MM.1S (cell line): ENCODE results near the gene NHLRC1.

Source experiments
- DNase-seq: peaks from one replicate; pipeline ENCODE4 v3.0.0-alpha.2; 2015
- H2AFZ ChIP-seq: fragments of 300-600 bp; sonication (generic); 2 replicates; pipeline ENCODE4 v1.6.0; 2016; ENCODE audit warnings: antibody characterized with exemption, low read length
- H3F3A ChIP-seq: fragments of 300-600 bp; sonication (generic); 2 replicates; pipeline ENCODE4 v1.6.1; 2016; ENCODE audit warnings: mild to moderate bottlenecking, antibody characterized with exemption, low read length, moderate library complexity, mixed read lengths; ENCODE audit not compliant: insufficient read depth
- H3K27ac ChIP-seq: fragments of 300-600 bp; sonication (generic); 2 replicates; pipeline ENCODE4 v1.5.1; 2016; ENCODE audit warnings: mild to moderate bottlenecking, low read length
- H3K27me3 ChIP-seq: fragments of 300-600 bp; sonication (generic); replicated peaks from 2 replicates; pipeline ENCODE4 v1.6.0; 2016; ENCODE audit warnings: low read length; ENCODE audit not compliant: insufficient read depth
- H3K36me3 ChIP-seq: fragments of 300-600 bp; sonication (generic); replicated peaks from 2 replicates; pipeline ENCODE4 v1.6.1; 2016; ENCODE audit warnings: mild to moderate bottlenecking, low read length, mixed read lengths; ENCODE audit not compliant: insufficient read depth
- H3K4me1 ChIP-seq: fragments of 300-600 bp; sonication (generic); 2 replicates; pipeline ENCODE4 v1.6.1; 2016; ENCODE audit warnings: low read length, mixed read lengths
- H3K4me2 ChIP-seq: fragments of 300-600 bp; sonication (generic); 2 replicates; pipeline ENCODE4 v1.6.0; 2016; ENCODE audit warnings: low read depth, low read length
- H3K4me3 ChIP-seq: fragments of 300-600 bp; sonication (generic); 2 replicates; pipeline ENCODE4 v1.5.1; 2016; ENCODE audit warnings: low read length, mixed read lengths
- H3K79me2 ChIP-seq: fragments of 300-600 bp; sonication (generic); 2 replicates; pipeline ENCODE4 v1.6.1; 2016; ENCODE audit warnings: mixed run types, low read length, mixed read lengths
- H3K9ac ChIP-seq: fragments of 300-600 bp; sonication (generic); 2 replicates; pipeline ENCODE4 v1.6.1; 2016; ENCODE audit warnings: low read length, mixed read lengths
- H3K9me2 ChIP-seq: fragments of 300-600 bp; sonication (generic); replicated peaks from 2 replicates; pipeline ENCODE4 v1.6.1; 2016; ENCODE audit warnings: mild to moderate bottlenecking, low read length, mixed read lengths; ENCODE audit not compliant: insufficient read depth
- H3K9me3 ChIP-seq: fragments of 300-600 bp; sonication (generic); replicated peaks from 2 replicates; pipeline ENCODE4 v1.6.1; 2016; ENCODE audit warnings: mild to moderate bottlenecking, low read length, mixed read lengths; ENCODE audit not compliant: insufficient read depth
- H4K20me1 ChIP-seq: fragments of 300-600 bp; sonication (generic); 2 replicates; pipeline ENCODE4 v1.6.1; 2016; ENCODE audit warnings: mild to moderate bottlenecking, low read length, moderate library complexity, mixed read lengths; ENCODE audit not compliant: insufficient read depth
- EZH2 ChIP-seq: fragments of 300-600 bp; sonication (generic); optimal IDR thresholded peaks from 2 replicates; pipeline ENCODE3; 2017; ENCODE audit warnings: low read depth, mild to moderate bottlenecking, antibody characterized with exemption, low read length, mixed read lengths
- EZH2phosphoT487 ChIP-seq: fragments of 300-600 bp; sonication (generic); IDR thresholded peaks from 2 replicates; pipeline ENCODE4 v1.6.1; 2018; ENCODE audit warnings: antibody characterized with exemption, low read length
- TF ChIP-seq, protein P1 (sequence below): fragments of 300-600 bp; sonication (generic); IDR thresholded peaks from 2 replicates; pipeline ENCODE4 v1.5.1; 2016; ENCODE audit warnings: antibody characterized with exemption, low read length, mixed read lengths

Gene NHLRC1

DNA sequence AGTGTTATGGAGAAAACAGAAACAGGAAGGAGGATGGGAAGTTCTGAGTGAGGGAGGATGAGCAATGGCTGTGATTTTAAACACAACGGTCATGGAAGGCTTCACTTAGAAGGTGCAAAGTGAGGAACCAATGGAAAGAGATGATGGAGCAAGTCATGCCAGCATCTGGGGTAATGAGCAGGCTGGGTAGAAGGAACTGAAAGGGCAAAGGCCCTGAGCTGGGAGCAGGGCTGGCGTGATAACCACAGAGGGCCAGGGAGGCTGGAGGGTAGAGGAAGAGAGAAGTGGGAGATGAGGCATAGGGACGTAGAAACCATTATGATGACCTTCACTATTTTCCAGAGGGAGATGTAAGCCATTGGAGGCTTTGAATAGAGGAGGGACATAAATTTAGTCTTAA lies 43.6 kb downstream of the NHLRC1 start:
- H3K9me3 ChIP-seq = no peaks in the 10 kb centered on the region
- H3K4me2 ChIP-seq = no peak overlapping the region
- H2AFZ ChIP-seq = no peak overlapping the region
- no peaks in the 10 kb centered on the region for H4K20me1 ChIP-seq
- H3K79me2 ChIP-seq = no peaks in the 10 kb centered on the region
- no peaks in the 10 kb centered on the region for H3K4me1 ChIP-seq
- no peaks in the 10 kb centered on the region for H3K9me2 ChIP-seq
- H3K36me3 ChIP-seq = no peaks in the 10 kb centered on the region
- H3F3A ChIP-seq = no peaks in the 10 kb centered on the region
- H3K27me3 ChIP-seq = no peaks in the 10 kb centered on the region
- no peak overlapping the region for H3K27ac ChIP-seq
- DNase-seq = no peak
- TF ChIP-seq EZH2 (no peak), EZH2phosphoT487 (no peak)
- TF ChIP-seq, protein P1, sequence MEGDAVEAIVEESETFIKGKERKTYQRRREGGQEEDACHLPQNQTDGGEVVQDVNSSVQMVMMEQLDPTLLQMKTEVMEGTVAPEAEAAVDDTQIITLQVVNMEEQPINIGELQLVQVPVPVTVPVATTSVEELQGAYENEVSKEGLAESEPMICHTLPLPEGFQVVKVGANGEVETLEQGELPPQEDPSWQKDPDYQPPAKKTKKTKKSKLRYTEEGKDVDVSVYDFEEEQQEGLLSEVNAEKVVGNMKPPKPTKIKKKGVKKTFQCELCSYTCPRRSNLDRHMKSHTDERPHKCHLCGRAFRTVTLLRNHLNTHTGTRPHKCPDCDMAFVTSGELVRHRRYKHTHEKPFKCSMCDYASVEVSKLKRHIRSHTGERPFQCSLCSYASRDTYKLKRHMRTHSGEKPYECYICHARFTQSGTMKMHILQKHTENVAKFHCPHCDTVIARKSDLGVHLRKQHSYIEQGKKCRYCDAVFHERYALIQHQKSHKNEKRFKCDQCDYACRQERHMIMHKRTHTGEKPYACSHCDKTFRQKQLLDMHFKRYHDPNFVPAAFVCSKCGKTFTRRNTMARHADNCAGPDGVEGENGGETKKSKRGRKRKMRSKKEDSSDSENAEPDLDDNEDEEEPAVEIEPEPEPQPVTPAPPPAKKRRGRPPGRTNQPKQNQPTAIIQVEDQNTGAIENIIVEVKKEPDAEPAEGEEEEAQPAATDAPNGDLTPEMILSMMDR = no peak
- H3K4me3 ChIP-seq = no peak overlapping the region
- H3K9ac ChIP-seq = no peak overlapping the region

DNA sequence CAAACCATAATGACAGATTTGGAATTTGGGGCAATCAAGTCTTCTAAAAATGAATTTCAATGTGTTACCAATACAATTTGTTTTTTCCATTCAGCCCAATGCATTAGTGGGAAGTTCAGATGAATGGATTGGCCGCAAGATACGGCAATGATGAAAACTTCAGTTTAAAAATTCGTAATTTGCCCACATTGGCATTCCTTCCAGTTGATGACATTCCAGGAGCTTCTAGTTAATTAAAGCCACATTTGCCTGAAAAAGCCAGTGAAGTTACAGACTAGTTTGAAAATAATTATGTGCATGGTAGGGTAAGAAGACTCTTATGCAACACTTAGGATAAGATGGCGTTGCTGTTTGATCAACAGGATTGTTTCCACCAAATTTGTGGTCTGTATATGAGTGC lies 46.2 kb downstream of the NHLRC1 start:
- H3K4me1 ChIP-seq = no peaks in the 10 kb centered on the region
- no peaks in the 10 kb centered on the region for H3K9me3 ChIP-seq

DNA sequence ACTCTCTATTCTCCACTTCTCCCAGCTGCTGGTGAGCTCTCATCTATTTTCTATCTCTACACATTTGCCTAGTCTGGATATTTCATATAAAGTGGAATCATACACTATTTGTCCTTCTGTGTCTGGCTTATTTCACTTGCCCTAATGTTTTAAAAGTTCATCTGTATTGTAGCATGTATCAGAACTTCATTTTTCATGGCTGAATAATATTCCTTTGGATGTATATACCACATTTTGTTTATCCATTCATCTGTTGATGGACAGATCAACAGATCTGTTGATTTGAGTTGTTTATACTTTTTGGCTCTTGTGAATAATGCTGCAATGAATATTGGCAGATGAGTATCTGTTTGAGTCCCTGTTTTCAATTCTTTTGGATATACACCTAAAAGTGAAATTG lies 49.6 kb downstream of the NHLRC1 start:
- TF ChIP-seq EZH2phosphoT487 (no peak), EZH2 (no peak)
- TF ChIP-seq, protein P1 = no peak
- Histone ChIP-seq H3K27me3 (no peaks in the 10 kb centered on the region), H3K9me2 (no peaks in the 10 kb centered on the region), H2AFZ (no peak overlapping the region), H4K20me1 (no peaks in the 10 kb centered on the region), H3K27ac (no peak overlapping the region), H3K36me3 (no peaks in the 10 kb centered on the region), H3K79me2 (no peaks in the 10 kb centered on the region), H3K9ac (no peak overlapping the region), H3K4me3 (no peak overlapping the region), H3K4me1 (no peaks in the 10 kb centered on the region), H3K4me2 (no peak overlapping the region), H3F3A (no peaks in the 10 kb centered on the region), H3K9me3 (no peaks in the 10 kb centered on the region)
- no peak for DNase-seq

More for the DNA sequence above, 46.2 kb downstream of the NHLRC1 start:
- H3F3A ChIP-seq = no peaks in the 10 kb centered on the region
- H3K79me2 ChIP-seq = no peaks in the 10 kb centered on the region
- no peaks in the 10 kb centered on the region for H3K36me3 ChIP-seq
- no peak for TF ChIP-seq EZH2
- TF ChIP-seq, protein P1 = no peak
- no peak for TF ChIP-seq EZH2phosphoT487
- no peak overlapping the region for H2AFZ ChIP-seq
- H3K9ac ChIP-seq = no peak overlapping the region
- H3K4me3 ChIP-seq = no peak overlapping the region
- no peaks in the 10 kb centered on the region for H3K9me2 ChIP-seq
- no peaks in the 10 kb centered on the region for H4K20me1 ChIP-seq
- no peaks in the 10 kb centered on the region for H3K27me3 ChIP-seq
- no peak overlapping the region for H3K4me2 ChIP-seq
- no peak overlapping the region for H3K27ac ChIP-seq
- no peak for DNase-seq
